SK-N-SH (cell line): Measurements from ENCODE around the gene DNASE1L3. TPM values are rescaled to one million over a fixed set of nuclear protein-coding genes. Genes with fewer than 3 reads are reported as not detected.

Experiments used
- CTCF ChIA-PET: fragments of 300-600, 350-600 bp; formaldehyde crosslinking; extraction: SDS; loops from one replicate; lab custom pipeline; 2021; lab: Yijun Ruan, JAX
- POLR2A ChIA-PET: fragments of 350-600 bp; sonication (Branson Sonifier 250); formaldehyde crosslinking; extraction: SDS; loops from one replicate; lab custom pipeline; 2020; ENCODE audit warnings: antibody characterized with exemption, inconsistent platforms; lab: Yijun Ruan, JAX
- DNase-seq: peaks from one replicate; pipeline ENCODE4 v3.0.0; 2012
- H2AFZ ChIP-seq: fragments of 200-600 bp; sonication (generic); 2 replicates; pipeline ENCODE4 v1.8.1; 2016; ENCODE audit warnings: antibody characterized with exemption, mild to moderate bottlenecking, low read depth
- H3F3A ChIP-seq: fragments of 200-600 bp; sonication (generic); replicated peaks from 2 replicates; pipeline ENCODE3; 2016; ENCODE audit warnings: antibody characterized with exemption, mild to moderate bottlenecking; ENCODE audit not compliant: insufficient read depth
- H3K27ac ChIP-seq, 2 experiments: fragments of 200-500 bp in 1 of 2; fragments of 200-600 bp in 1 of 2; sonication (Bioruptor generic) in 1 of 2; sonication (generic), shearing (Covaris generic) in 1 of 2; 2 replicates each; pipeline versions ENCODE4 v1.5.1 to v1.6.1; 2014 to 2016; ENCODE audit warnings: low read depth in 2 of 2, inconsistent platforms in 1 of 2, low read length in 1 of 2, mild to moderate bottlenecking in 1 of 2, mixed read lengths in 1 of 2
- H3K27me3 ChIP-seq: fragments of 200-600 bp; sonication (generic), shearing (Covaris generic); 2 replicates; pipeline ENCODE4 v1.6.1; 2016; ENCODE audit warnings: mixed run types; ENCODE audit not compliant: insufficient read depth
- H3K36me3 ChIP-seq, 2 experiments: fragments of 200-500 bp in 1 of 2; fragments of 200-600 bp in 1 of 2; sonication (Bioruptor generic) in 1 of 2; sonication (generic) in 1 of 2; replicated peaks in 1 of 2; 2 replicates each; pipeline versions ENCODE3 to v1.5.1; 2014 to 2016; ENCODE audit warnings: low read length in 1 of 2, mild to moderate bottlenecking in 1 of 2; ENCODE audit not compliant: insufficient read depth in 2 of 2, control insufficient read depth in 1 of 2
- H3K4me1 ChIP-seq, 2 experiments: fragments of 200-500 bp in 1 of 2; fragments of 200-600 bp in 1 of 2; sonication (Bioruptor generic) in 1 of 2; sonication (generic), shearing (Covaris generic) in 1 of 2; 2 replicates each; pipeline versions ENCODE4 v1.5.1 to v1.6.1; 2014 to 2016; ENCODE audit warnings: low read depth in 1 of 2, low read length in 1 of 2, mixed run types in 1 of 2; ENCODE audit not compliant: insufficient read depth in 2 of 2, control insufficient read depth in 1 of 2
- H3K4me2 ChIP-seq: fragments of 200-600 bp; sonication (generic), shearing (Covaris generic); 2 replicates; pipeline ENCODE4 v1.6.1; 2017; ENCODE audit warnings: mixed run types
- H3K4me3 ChIP-seq, 2 experiments: fragments of 200-500 bp in 1 of 2; fragments of 200-600 bp in 1 of 2; sonication (Bioruptor generic) in 1 of 2; sonication (generic), shearing (Covaris generic) in 1 of 2; 2 replicates each; pipeline versions ENCODE4 v1.5.1 to v1.8.1; 2014 to 2016; ENCODE audit warnings: low read depth in 2 of 2, inconsistent platforms in 1 of 2, low read length in 1 of 2, mild to moderate bottlenecking in 1 of 2, mixed read lengths in 1 of 2, moderate library complexity in 1 of 2
- H3K79me2 ChIP-seq: fragments of 200-600 bp; sonication (generic); 2 replicates; pipeline ENCODE4 v1.8.1; 2017; ENCODE audit warnings: mild to moderate bottlenecking; ENCODE audit not compliant: insufficient read depth
- H3K9ac ChIP-seq: fragments of 200-600 bp; sonication (generic); 2 replicates; pipeline ENCODE4 v1.6.1; 2017; ENCODE audit warnings: mixed run types
- H3K9me2 ChIP-seq: fragments of 200-600 bp; sonication (generic); 2 replicates; pipeline ENCODE4 v1.6.1; 2017; ENCODE audit warnings: mixed run types
- H3K9me3 ChIP-seq: fragments of 200-600 bp; sonication (generic); 2 replicates; pipeline ENCODE4 v1.6.1; 2017; ENCODE audit warnings: mixed run types, mild to moderate bottlenecking, moderate library complexity
- H4K20me1 ChIP-seq: fragments of 200-600 bp; sonication (generic); 2 replicates; pipeline ENCODE4 v1.6.1; 2017; ENCODE audit warnings: mild to moderate bottlenecking, mixed run types; ENCODE audit not compliant: insufficient read depth
- FOXJ3 ChIP-seq: sonication (generic); formaldehyde crosslinking; IDR thresholded peaks from 2 replicates; pipeline ENCODE4 v1.5.1; 2020; ENCODE audit warnings: mild to moderate bottlenecking, missing genetic modification reagents
- FOXM1 ChIP-seq: IDR thresholded peaks from 2 replicates; pipeline ENCODE4 v1.4.0; 2012; ENCODE audit warnings: low read depth, mild to moderate bottlenecking
- GABPA ChIP-seq: IDR thresholded peaks from 2 replicates; pipeline ENCODE4 v1.4.0; 2012; ENCODE audit warnings: low read depth, mild to moderate bottlenecking
- GATA2 ChIP-seq: sonication (generic); formaldehyde crosslinking; IDR thresholded peaks from 2 replicates; pipeline ENCODE4 v1.5.0; 2020; ENCODE audit warnings: mild to moderate bottlenecking, missing genetic modification reagents
- JUND ChIP-seq: IDR thresholded peaks from 2 replicates; pipeline ENCODE4 v1.4.0; 2012
- MEF2A ChIP-seq: IDR thresholded peaks from 2 replicates; pipeline ENCODE4 v1.4.0; 2012; ENCODE audit warnings: low read depth, borderline replicate concordance
- NRF1 ChIP-seq: IDR thresholded peaks from 2 replicates; pipeline ENCODE4 v1.6.1; 2012; ENCODE audit warnings: low read depth, mild to moderate bottlenecking, low read length
- PBX3 ChIP-seq: IDR thresholded peaks from 2 replicates; pipeline ENCODE4; 2012
- RFX5 ChIP-seq: IDR thresholded peaks from 2 replicates; pipeline ENCODE4 v1.6.1; 2012; ENCODE audit warnings: mild to moderate bottlenecking, improper control_type of control experiment, low read length
- SIN3A ChIP-seq: IDR thresholded peaks from 2 replicates; pipeline ENCODE4 v1.6.1; 2012; ENCODE audit warnings: low read depth, mild to moderate bottlenecking, low read length, moderate library complexity, borderline replicate concordance
- SMC3 ChIP-seq: IDR thresholded peaks from 2 replicates; pipeline ENCODE4 v1.6.1; 2012; ENCODE audit warnings: low read depth, low read length, improper control_type of control experiment
- TAF1 ChIP-seq: IDR thresholded peaks from 2 replicates; pipeline ENCODE4 v1.6.1; 2012; ENCODE audit warnings: low read depth, mild to moderate bottlenecking, low read length, moderate library complexity, borderline replicate concordance
- TCF12 ChIP-seq: IDR thresholded peaks from 2 replicates; pipeline ENCODE4 v1.4.0; 2012
- USF2 ChIP-seq: fragments of 150-350 bp; IDR thresholded peaks from 2 replicates; pipeline ENCODE4 v1.6.1; 2017; ENCODE audit warnings: antibody characterized with exemption, low read length, low read depth, borderline replicate concordance
- YY1 ChIP-seq: IDR thresholded peaks from 2 replicates; pipeline ENCODE4 v1.4.0; 2012; ENCODE audit warnings: low read depth, mild to moderate bottlenecking
- ZBTB33 ChIP-seq: IDR thresholded peaks from 2 replicates; pipeline ENCODE4 v1.4.0; 2012; ENCODE audit warnings: low read depth, borderline replicate concordance
- WGBS: methylation state at CpG from one replicate; pipeline ENCODE4 v1.1.6; 2017; ENCODE audit warnings: low lambda C conversion rate; 5-methylcytosine and 5-hydroxymethylcytosine counted together
- polyA plus RNA-seq, 3 experiments: library from polyadenylated mRNA; depleted of rRNA; stranded (reverse); fragments of >200 nt; gene quantifications; 2 replicates each; pipeline ENCODE4 v1.2.3, GENCODE V29; 2012
- TF ChIP-seq, protein P1 (sequence below): fragments of 150-350 bp; IDR thresholded peaks from 2 replicates; pipeline ENCODE4 v1.6.1; 2016; ENCODE audit warnings: mild to moderate bottlenecking, low read depth, low read length

The DNASE1L3 gene
- polyA plus RNA-seq, 1 of the 3 experiments (the other 2 are of a cell fraction): not detected

- no peak overlapping the region for H3K4me3 ChIP-seq
- H4K20me1 ChIP-seq: no peaks in the 10 kb centered on the region
- peaks cover 62 to 86% of the 10 kb centered on the region in 2 experiments for H3K36me3 ChIP-seq
- H3K9ac ChIP-seq: no peak overlapping the region
- H3F3A ChIP-seq: no peaks in the 10 kb centered on the region
- POLR2A ChIA-PET: no interaction called here
- H3K9me3 ChIP-seq: no peaks in the 10 kb centered on the region
- no peak for DNase-seq
- no peaks in the 10 kb centered on the region for H3K27me3 ChIP-seq
- 92% methylated on average over 17 of the region's 17 CpGs for WGBS
- CTCF ChIA-PET: interaction anchor here (1.2 kb wide), 1 partner anchor 145 kb away, joined by 4 read pairs; the partner anchor contains the start of gene FLNB
- no peaks in the 10 kb centered on the region for H3K79me2 ChIP-seq
- no peak overlapping the region for H2AFZ ChIP-seq
- H3K9me2 ChIP-seq: no peaks in the 10 kb centered on the region
- TF ChIP-seq USF2 (no peak), ZBTB33 (no peak), SMC3 (no peak), JUND (no peak), FOXJ3 (CRISPR knock-in tag) (no peak), GABPA (no peak), MEF2A (no peak), YY1 (no peak), NRF1 (no peak)
- no peaks in the 10 kb centered on the region for H3K4me1 ChIP-seq
- H3K4me2 ChIP-seq: no peak overlapping the region
- no peak overlapping the region for H3K27ac ChIP-seq
These were observed 58.4 kb downstream of the DNASE1L3 start for GRCh38 chr3:58152225-58153015.

- ChIA-PET POLR2A (no interaction called here), CTCF (interaction anchor here (1.2 kb wide), 1 partner anchor 144 kb away, joined by 4 read pairs; the partner anchor contains the start of gene FLNB)
- no peaks in the 10 kb centered on the region for H3K9me2 ChIP-seq
- 88% methylated on average over 3 of the region's 3 CpGs for WGBS
- H3K4me1 ChIP-seq: no peaks in the 10 kb centered on the region
- H3F3A ChIP-seq: no peaks in the 10 kb centered on the region
- no peaks in the 10 kb centered on the region for H3K27me3 ChIP-seq
- H3K36me3 ChIP-seq: peaks cover 61 to 87% of the 10 kb centered on the region in 2 experiments
- no peaks in the 10 kb centered on the region for H3K9me3 ChIP-seq
- H3K27ac ChIP-seq: no peak overlapping the region
- H4K20me1 ChIP-seq: no peaks in the 10 kb centered on the region
- H3K4me3 ChIP-seq: no peak overlapping the region
- H3K9ac ChIP-seq: no peak overlapping the region
- H3K4me2 ChIP-seq: no peak overlapping the region
- no peak for DNase-seq
- H2AFZ ChIP-seq: no peak overlapping the region
- H3K79me2 ChIP-seq: no peaks in the 10 kb centered on the region
- TF ChIP-seq, protein P1, sequence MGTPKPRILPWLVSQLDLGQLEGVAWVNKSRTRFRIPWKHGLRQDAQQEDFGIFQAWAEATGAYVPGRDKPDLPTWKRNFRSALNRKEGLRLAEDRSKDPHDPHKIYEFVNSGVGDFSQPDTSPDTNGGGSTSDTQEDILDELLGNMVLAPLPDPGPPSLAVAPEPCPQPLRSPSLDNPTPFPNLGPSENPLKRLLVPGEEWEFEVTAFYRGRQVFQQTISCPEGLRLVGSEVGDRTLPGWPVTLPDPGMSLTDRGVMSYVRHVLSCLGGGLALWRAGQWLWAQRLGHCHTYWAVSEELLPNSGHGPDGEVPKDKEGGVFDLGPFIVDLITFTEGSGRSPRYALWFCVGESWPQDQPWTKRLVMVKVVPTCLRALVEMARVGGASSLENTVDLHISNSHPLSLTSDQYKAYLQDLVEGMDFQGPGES: no peak
- TF ChIP-seq SMC3 (no peak), USF2 (no peak), FOXM1 (no peak), RFX5 (no peak), TAF1 (no peak), PBX3 (no peak), TCF12 (no peak), GABPA (no peak), GATA2 (CRISPR knock-in tag) (no peak), SIN3A (no peak)
These were observed 59.1 kb downstream of the DNASE1L3 start for GRCh38 chr3:58151637-58152036.
